GM21447 (cell line): ENCODE results near the gene ATAD3C.
"Not testable (repeated sequence)": the region's sequence is repeated elsewhere in the genome, so short reads cannot be mapped to it uniquely, and the experiment has no call there.

ENCODE experiments used
- ATAC-seq: cut with Tn5 transposase; IDR thresholded peaks from one replicate; pipeline ENCODE4 v1.9.1; 2021; ENCODE audit not compliant: unreplicated experiment

ATAD3C gene

DNA sequence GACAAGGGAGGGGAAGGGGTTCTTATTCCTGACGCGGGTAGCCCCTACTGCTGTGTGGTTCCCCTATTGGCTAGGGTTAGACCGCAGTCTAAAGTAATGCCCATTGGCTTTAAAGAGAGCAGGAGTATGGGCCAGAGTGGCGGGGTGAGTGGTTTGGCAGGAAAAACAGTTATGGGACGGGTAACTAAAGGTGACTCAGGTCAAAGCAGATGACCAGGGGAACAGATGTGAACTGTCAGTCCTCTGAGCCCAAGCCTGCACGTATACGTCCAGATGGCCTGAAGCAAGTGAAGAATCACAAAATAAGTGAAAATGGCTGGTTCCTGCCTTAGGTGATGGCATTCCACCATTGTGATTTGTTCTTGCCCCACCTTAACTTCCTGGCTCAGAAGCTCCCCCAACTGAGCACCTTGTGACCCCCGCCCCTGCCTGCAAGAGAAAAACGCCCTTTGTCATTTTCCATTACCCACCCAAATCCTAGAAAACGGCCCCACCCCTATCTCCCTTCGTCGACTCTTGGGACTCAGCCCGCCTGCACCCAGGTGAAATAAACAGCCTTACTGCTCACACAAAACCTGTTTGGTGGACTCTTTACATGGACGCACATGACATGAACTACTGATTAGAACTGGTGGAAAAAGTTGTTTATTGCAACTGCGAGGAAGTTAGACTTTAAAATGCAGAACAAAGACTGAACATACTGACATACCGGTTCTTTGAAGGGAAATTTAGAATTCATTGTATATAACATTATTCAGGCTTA is 21.3 kb downstream of the ATAD3C start:
- ATAC-seq, result no peak

DNA sequence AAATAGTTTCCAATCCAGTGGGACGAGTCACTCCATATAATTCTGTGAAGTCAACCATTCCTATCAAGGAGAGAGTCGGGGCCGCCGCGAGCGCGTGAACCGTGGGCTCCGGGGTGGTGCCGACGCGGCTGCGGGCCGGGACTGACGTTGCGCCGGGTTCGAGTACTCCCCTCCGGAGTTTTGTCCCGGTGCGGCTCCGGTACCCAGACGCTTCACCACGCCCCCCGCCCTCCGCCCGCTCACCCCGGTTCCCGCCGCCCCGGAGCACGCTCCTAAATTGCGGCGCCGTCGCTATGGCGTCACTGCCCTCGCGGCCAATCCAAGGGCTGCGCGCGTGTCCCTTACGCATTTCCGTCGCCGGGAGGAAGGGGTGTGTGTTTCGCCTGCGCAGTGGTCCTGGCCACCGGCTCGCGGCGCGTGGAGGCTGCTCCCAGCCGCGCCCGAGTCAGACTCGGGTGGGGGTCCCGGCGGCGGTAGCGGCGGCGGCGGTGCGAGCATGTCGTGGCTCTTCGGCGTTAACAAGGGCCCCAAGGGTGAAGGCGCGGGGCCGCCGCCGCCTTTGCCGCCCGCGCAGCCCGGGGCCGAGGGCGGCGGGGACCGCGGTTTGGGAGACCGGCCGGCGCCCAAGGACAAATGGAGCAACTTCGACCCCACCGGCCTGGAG is 22.0 kb downstream of the ATAD3C start, which contains the start of gene ATAD3B:
Gene ATAD3B, plus strand, starts transcription at position 377 of the 664 bp plus-strand sequence. Its CDS starts 120 bp downstream, at position 497.
- ATAC-seq, result peak; percentile 94

DNA sequence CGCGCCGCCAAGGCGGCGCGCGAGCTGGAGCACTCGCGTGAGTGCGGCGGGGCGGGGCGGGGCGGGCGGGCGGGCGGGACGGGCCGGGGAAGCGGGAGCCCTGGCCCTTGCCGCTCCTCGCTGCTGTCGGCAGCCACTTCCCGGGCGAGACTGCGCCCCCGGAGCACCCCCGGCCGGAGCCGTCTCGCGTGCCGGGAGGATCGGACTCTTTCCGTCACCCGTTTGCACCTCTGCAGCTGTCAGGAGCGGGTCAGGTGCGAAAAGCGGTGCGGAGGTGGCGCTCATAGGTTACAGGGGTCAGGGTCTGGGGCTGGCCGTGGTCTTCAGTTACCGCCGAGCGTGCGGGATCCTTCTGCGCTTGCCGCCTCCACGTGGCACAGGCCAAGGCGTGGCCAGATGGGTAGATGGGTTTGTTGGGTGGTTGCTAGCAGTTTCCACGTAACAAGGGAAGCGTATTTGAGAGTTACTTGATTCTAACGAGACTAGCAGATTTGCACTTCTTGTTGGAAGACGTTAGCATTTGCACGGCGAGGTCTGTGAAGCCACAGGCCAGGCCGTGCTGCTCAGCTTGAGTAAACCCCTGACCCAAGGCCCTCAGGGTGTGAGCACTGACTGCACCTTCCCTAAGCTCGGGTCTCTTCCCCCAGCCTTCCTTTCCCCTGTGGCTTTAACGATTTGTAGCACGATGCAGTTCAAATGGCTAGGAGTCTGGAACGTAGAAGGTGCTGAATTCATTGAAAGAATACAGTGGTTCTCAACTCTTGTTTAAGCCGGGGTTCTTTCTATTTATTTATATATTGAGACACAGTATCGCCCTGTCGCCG is 22.8 kb downstream of the ATAD3C start:
- peak; percentile 21 for ATAC-seq

DNA sequence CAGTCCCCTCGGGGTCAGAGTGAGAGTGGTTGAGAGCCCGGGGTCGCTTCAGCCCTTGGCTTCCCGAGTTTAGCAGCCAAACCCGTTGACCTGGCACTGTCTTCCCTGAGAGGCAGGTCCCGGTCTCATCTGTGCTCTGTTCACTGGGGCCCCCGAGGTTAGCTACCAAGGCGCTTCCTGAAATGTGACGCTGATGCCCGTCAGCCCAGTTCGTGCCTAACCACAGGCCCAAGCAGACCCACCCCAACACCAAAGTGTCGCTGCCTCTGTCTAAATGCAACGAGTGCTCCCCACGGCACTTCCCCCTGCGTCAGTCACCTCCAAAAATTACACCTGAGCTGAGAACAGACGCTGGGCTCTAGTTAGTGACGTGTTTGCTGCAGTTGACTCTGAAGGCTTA is 26.5 kb downstream of the ATAD3C start:
- ATAC-seq, result not testable (repeated sequence)

DNA sequence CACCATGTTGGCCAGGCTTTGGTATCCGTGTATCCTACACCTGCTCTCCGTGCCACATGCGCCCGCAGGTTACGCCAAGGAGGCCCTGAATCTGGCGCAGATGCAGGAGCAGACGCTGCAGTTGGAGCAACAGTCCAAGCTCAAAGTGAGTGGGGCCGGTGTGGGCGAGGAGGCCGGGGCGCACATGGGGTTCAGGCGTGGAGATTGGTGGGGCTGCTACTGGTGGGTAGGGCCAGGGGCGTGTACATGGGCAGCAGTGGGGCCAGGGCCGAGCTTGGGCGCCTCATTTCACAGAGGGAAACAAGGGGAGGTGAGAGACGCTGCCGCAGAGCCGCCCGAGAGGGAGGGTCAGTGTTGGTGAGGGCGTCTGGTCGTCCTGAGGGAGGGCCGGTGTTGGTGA is 27.7 kb downstream of the ATAD3C start:
- no peak for ATAC-seq

DNA sequence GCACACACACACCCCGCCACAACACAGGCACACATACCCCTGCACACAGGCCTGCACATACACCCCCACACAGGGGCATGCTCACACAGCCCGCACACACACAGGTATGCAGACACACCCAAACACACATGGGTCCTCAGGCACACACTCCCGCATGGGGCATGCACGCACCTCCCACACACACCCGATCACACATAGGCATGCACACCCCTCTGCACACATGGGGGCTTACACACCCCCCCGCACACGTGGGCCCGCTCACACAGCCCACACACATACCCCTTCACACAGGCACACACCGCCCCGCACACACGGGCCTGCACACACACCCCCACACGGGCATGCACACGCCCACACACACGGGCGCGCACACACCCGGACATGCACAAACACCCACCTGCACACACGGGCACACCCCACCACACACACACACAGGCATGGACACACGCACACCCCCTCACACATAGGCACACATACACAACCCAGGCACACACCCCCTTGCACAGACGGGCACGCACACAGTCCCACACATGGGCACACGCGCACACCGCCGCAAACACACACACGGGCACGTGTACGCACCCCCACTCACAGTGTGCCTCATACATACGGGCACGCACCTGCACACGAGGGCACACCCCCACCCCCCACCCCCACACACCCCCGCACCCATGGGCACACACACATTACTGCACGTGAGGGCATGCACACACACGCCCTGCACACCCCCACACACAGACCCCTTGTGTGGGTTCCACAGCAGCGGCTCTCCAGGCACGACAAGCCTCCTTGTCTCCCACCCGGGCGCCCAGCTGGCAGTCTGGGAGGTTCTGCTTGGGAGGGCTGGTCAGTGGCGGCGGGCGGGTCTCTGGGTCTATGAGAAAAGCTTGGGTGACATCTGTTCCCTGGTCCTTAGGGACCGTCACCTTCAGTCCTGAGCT is 30.3 kb downstream of the ATAD3C start:
- no peak for ATAC-seq

DNA sequence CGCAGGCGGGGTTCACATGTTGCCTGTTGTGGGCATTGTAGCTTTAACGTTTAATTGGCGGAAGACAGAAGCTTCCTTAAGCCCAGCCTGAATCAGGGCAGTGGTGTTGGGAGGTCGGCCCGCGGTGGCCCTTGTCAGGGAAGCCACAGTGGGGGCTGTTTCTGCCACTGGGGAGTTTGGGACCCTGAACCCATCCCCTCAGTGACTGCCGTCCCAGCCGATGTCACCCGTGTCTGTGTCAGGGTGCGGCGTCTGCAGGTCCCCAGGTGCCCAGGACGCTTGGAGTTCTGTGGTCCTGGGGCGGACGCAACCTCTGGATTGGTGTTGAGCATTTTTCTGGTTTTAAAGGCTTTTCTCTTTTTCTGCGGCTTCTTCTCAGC is 31.0 kb downstream of the ATAD3C start:
- not testable (repeated sequence) for ATAC-seq

DNA sequence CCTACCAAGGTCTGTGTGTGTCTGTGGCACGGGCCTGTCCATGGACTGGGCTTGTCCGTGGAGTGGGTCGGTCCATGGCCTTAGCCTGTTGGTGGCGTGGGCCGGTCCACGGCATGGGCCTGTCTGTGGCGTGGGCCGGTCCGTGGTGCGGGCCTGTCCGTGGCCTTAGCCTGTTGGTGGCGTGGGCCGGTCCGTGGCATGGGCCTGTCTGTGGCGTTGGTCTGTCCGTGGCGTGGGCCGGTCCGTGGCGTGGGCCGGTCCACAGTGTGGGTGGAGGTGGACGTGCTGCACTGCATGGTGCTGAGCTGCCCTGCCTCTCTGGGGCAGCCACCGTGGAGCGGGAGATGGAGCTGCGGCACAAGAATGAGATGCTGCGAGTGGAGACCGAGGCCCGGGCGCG is 32.3 kb downstream of the ATAD3C start:
- ATAC-seq, result not testable (repeated sequence)

DNA sequence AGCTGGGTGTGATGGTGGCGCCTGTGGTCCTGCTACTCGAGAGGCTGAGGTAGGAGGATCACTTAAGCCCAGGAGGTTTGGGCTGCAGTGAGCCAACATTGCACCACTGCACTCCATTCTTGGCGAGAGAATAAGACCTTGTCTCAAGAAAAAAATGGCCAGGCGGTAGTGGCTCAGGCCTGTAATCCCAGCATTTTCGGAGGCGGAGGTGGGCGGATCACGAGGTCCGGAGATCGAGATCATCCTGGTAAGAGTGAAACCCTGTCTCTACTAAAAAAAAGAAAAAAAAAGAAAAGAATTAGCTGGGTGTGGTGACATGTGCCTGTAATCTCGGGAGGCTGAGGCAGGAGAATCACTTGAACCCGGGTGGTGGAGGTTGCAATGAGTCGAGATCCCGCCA is 33.4 kb downstream of the ATAD3C start:
- no peak for ATAC-seq

DNA sequence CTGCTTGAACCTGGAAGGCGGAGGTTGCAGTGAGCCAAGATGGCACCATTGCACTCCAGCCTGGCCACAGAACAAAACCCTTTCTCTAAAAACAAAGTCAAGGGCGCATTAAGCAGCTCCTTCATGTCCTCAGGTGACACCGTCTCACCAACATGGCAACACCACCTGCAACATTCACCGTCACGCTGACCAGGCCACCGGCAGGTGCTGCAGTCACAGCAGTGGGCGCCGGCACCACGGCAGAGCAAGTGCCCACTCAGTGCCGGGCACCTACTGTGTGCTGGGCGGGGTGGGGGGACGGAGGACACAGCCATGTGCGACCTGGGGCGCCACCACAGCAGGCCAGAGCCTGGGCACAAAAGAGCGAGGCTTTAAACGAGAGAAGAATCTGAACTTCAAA is 34.2 kb downstream of the ATAD3C start:
- no peak for ATAC-seq

DNA sequence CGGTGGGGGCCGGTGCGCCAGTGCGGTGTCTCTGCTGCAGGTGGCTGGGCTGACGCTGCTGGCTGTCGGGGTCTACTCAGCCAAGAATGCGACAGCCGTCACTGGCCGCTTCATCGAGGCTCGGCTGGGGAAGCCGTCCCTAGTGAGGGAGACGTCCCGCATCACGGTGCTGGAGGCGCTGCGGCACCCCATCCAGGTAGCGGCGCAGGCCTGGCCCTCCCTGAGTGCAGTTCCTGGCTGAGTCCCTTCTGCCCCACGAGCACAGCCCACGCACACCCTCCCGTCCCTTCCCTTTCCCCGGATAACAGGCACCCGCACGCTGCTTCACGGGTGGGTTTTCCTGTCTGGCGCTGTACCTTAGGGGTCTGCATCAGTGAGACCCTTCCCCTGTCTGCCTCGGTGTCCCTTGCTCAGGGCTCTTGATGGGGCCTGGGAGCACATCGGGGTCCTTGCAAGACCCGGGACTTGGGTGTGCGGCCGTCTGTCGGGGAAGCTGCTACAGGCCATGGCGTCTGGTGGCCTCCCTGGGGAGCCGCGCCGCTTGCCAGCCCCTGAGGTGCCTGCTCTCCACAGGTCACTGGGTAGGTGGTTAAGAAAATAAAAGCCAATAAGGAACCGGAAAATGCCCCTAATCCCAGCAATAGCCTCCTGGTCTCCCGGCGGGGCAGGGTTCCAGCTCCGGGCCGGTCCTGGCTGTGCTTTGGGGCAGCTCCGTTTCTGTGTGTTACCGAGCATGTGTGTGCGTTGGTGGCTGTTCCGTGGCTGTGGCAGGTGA is 35.7 kb downstream of the ATAD3C start:
- not testable (repeated sequence) for ATAC-seq

DNA sequence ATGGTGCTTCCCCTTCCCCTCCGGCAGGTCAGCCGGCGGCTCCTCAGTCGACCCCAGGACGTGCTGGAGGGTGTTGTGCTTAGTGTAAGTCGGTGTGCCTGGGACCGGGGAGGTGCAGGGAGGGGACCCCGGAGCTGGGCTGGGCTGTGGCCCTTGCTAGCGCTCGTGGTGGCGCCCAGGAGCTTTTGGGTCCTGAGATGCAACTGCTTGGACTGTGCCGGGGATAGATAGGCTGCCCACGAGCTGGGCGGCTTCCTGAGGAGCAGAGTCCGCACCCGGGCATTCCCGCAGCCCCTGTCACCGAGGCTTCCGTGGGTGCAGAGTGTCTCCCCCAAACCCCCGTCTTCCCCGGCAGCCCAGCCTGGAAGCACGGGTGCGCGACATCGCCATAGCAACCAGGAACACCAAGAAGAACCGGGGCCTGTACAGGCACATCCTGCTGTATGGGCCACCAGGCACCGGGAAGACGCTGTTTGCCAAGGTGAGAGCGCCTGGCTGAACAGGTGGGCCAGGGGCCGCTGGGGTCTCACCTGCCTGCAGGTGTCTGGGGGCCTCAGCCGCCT is 36.3 kb downstream of the ATAD3C start:
- ATAC-seq, result not testable (repeated sequence)

DNA sequence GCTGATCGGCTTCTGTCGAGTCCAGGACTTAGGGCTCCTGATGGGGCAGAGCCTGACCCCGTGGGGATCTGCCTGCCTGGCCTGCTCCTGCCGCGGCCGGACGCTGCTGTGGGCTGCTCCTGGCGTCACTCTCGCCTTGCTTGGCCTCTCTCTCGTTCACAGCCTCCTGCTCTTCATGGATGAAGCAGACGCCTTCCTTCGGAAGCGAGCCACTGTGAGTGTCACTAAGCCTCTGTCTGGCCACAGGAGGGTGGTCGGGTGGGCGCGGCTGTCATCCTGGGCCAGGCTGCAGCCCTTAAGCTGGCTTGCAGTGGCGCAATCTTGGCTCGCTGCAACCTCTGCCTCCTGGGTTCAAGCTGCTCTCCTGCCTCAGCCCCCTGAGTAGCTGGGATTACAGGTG is 38.2 kb downstream of the ATAD3C start:
- no peak for ATAC-seq

DNA sequence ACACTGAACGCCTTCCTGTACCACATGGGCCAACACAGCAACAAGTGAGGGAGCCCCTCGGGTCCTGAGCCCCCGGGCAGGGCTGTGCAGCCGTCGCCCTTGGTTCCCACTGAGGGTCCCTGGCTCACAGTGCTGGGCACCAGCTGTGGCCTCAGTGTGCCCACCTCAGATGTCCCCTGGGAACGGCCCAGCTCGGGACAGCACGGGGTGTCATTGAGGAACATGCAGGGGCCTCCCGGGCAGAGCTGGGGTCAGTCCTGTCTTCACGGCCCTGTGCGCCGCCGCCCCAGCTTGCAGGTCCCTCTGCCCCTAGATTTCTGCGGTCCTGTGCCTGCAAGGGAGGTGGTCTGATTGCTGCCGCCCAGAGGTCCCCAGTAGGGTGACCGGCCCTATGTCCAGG is 39.7 kb downstream of the ATAD3C start:
- ATAC-seq, result no peak

DNA sequence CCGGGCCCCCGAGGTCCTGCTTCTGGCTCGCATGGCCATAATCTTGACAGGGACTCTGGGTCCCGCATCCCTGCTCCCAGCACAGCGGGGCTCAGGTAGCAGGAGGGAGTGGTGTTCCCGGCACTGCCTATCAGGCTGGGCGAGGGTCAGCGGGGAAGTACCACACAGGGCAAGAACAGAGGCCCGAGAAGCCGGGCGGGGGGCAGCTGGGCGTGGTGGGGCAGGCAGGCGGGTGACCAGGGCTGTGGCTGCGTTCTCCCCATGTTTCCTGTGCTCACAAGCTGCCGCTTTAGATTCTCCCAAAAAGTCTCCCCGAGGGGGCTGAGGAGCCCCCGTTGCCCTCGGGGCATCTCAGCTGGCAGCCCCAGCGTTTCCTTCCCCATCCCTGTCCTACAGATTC is 40.4 kb downstream of the ATAD3C start:
- ATAC-seq, result no peak

DNA sequence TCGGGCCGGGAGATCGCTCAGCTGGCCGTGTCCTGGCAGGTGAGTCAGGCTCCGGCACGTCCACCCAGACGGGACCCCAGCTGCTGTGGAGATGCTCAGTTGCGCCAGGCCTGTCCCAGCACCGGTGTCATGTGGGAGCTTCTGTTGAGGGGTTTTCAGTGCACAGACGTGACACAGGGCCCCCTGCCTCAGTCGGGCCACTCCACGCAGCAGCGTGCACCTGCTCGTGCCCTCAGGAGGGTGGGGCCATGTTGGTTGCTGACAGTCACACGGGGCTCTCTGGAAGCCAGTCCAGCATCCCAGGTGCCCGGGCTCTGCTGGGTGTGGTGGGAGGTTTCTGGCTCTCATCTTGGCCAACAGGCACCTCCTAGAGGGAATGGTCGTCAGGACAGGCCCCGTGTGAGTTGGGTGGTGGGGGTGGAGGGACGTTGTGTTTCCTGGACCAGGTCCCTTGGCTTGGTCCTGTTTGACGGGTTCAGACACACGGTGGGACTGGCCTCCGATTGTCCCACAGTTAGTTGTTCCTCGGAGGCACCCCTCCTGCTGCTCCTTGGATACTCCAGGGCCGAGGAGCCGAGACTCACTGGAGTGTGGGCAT is 41.2 kb downstream of the ATAD3C start:
- ATAC-seq, result no peak

DNA sequence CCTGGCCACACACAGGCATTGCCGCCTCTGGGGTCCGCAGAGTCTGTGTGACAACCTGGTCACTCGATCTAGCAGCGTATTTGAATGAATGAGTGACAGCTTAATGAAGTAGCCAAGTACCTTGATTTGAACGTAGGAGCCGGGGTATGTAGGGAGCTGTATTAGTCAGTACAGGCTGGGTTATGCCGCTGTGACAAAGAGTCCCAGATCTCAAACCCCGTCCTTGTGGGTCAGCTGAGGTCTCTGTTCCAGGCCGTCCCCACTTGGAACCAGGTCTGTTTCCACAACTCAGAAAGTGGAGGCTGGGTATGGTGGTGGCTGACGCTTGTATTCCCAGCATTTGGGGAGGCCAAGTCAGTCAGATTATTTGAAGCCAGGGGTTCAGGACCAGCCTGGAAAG is 42.1 kb downstream of the ATAD3C start:
- no peak for ATAC-seq

DNA sequence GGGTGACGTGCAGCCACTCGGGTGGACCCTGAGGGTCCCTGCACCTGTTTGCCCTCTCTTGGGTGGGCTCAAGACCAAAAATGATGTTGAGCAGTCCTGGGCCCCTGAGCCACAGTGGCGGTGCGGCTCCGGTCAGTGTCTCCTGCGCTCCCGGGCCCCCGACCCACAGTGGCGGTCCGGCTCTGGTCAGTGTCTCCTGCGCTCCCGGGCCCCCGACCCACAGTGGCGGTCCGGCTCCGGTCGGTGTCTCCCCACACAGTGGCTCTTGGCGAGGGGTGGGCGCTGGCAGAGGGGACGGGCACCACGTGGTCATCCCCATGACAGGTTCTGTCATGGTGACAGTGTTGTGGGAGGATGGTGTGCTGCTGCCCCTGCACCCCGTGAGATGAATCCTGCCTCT is 44.8 kb downstream of the ATAD3C start:
- not testable (repeated sequence) for ATAC-seq

DNA sequence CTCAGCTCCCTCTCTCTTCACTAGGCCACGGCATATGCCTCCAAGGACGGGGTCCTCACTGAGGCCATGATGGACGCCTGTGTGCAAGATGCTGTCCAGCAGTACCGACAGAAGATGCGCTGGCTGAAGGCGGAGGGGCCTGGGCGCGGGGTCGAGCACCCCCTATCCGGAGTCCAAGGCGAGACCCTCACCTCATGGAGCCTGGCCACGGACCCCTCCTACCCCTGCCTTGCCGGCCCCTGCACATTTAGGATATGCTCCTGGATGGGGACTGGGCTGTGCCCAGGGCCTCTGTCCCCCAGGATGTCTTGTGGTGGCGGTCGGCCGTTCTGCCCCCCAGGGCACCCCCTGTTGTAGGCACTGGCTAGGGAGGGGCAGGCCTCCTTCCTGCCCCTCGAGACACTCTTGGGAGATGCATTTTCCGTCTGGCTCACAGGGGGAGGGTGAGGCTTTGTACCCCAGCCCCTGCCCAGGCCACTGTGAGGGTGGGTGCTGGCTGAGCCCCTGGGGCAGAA is 46.0 kb downstream of the ATAD3C start:
- ATAC-seq, result not testable (repeated sequence)
